ENCODE data around the gene WIPF1.
A peak's percentile ranks its signal among the peaks of the same experiment; 100 is the strongest.

Gene WIPF1

GRCh38 chr2:174631009-174631981, 33.7 kb upstream of the WIPF1 start:
- peak; percentile 76 for DNase-seq (ENCODE audit: low read depth)
- no peak for TF ChIP-seq CTCF (IDR thresholded peaks at IDR 0.05; ENCODE audit: control insufficient read depth, insufficient read depth, low read depth, low read length, missing control alignments)
- H3K4me3 ChIP-seq (ENCODE audit: control insufficient read depth, low read depth, low read length) = no peak overlapping the region

GRCh38 chr2:174630107-174630506, 32.5 kb upstream of the WIPF1 start:
- no peak for DNase-seq (ENCODE audit: low read depth)
- no peak for TF ChIP-seq CTCF (IDR thresholded peaks at IDR 0.05; ENCODE audit: control insufficient read depth, insufficient read depth, low read depth, low read length, missing control alignments)
- no peak overlapping the region for H3K4me3 ChIP-seq (ENCODE audit: control insufficient read depth, low read depth, low read length)

DNA sequence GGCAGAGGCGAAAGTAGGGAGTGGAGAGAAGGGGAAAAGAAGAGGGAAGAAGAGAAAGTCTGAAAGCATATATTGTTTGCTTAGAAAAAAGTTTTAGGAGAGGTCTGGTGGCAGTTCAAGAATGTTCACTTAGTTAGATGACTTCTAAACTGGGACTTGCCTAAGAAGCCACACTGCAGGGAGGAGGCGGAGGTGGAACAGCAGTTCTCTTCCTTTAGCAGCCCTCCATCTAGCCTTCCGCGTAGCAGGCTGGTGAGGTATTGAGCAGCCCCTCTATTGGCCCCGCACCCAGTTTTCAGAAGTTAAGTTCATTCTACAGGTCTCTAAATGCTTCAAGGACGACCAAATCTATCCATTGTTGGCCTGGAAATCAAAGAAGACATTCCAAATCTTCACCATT, 31.9 kb upstream of the WIPF1 start:
- H3K4me3 ChIP-seq (ENCODE audit: control insufficient read depth, low read depth, low read length) = no peak overlapping the region
- TF ChIP-seq CTCF (IDR thresholded peaks at IDR 0.05; ENCODE audit: control insufficient read depth, insufficient read depth, low read depth, low read length, missing control alignments) = no peak
- no peak for DNase-seq (ENCODE audit: low read depth)

DNA sequence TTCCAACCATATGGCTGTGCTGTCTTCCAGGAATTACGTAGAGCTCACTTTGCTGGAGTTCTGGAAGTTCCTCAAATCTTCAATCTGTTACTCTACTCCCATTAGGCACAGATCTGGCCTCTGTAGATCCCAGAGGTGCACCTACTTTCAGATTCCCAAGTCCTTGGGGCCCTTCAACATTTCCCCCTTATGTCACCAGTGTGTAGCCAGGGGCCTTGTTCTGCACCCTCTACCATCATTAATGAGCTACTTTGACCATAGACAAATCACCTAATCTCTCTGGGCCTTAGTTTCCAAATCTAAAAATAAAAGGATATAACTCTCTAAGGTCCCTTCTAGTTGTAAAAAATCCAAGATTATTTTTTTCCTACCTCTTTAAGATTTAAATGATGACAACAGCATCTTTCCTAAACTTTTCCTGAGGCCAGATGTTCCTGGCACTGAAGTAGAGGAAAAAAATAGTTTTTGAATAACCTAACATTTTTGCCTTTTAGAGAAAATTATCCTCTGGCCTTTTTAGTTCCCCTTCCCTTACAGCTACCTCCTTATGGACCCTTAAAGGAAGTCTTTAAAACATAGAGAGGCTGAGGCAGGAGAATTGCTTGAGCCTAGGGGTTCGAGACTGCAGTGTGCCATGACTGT, 31.0 kb upstream of the WIPF1 start:
- no peak for DNase-seq (ENCODE audit: low read depth)
- H3K4me3 ChIP-seq (ENCODE audit: control insufficient read depth, low read depth, low read length) = no peak overlapping the region
- TF ChIP-seq CTCF (IDR thresholded peaks at IDR 0.05; ENCODE audit: control insufficient read depth, insufficient read depth, low read depth, low read length, missing control alignments) = no peak

DNA sequence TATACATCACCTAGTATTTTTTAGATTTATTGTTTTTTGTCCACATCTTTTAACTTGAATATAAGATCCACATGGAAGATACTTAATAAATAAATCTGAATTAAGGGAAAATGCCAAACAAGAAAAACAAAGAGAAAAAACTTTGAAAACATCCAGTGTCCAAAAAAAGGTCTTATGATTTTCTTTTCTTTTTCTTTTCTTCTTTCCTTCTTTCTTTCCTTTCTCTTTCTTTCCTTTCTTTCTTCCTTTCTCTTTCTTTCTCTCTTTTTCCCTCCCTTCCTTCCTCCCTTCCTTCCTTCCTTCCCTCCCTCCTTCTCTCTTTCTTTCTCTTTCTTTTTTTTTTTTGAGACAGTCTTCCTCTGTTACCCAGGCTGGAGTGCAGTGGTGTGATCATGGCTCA, 29.6 kb upstream of the WIPF1 start:
- no peak for TF ChIP-seq CTCF (IDR thresholded peaks at IDR 0.05; ENCODE audit: control insufficient read depth, insufficient read depth, low read depth, low read length, missing control alignments)
- no peak for DNase-seq (ENCODE audit: low read depth)
- no peak overlapping the region for H3K4me3 ChIP-seq (ENCODE audit: control insufficient read depth, low read depth, low read length)

- DNase-seq (ENCODE audit: low read depth) = no peak
- no peak for TF ChIP-seq CTCF (IDR thresholded peaks at IDR 0.05; ENCODE audit: control insufficient read depth, insufficient read depth, low read depth, low read length, missing control alignments)
These were observed 27.4 kb upstream of the WIPF1 start for GRCh38 chr2:174624895-174625430.

More at GRCh38 chr2:174624895-174625430, 27.4 kb upstream of the WIPF1 start:
- H3K4me3 ChIP-seq (ENCODE audit: control insufficient read depth, low read depth, low read length) = no peak overlapping the region

Data from AG09309 (cell line).